H9 (cell line): ENCODE measurements around the gene USP17L22. TPM values are rescaled to one million over a fixed set of nuclear protein-coding genes. Genes with fewer than 3 reads are reported as not detected.
"Not testable (repeated sequence)": the region's sequence is repeated elsewhere in the genome, so short reads cannot be mapped to it uniquely, and the experiment has no call there.

Source experiments
- DNase-seq: peaks from one replicate; pipeline ENCODE4 v3.0.0-alpha.2; 2017
- H2AFZ ChIP-seq: one replicate; pipeline ENCODE4 v1.6.1; 2013; ENCODE audit warnings: mild to moderate bottlenecking, low read length, control low read depth, moderate library complexity
- H2AK5ac ChIP-seq: 2 replicates; pipeline ENCODE4 v1.6.1; 2013; ENCODE audit warnings: low read length, control low read depth, mixed read lengths; ENCODE audit not compliant: insufficient read length
- H2BK120ac ChIP-seq: one replicate; pipeline ENCODE4 v1.6.1; 2013; ENCODE audit warnings: low read depth, mild to moderate bottlenecking, low read length, control low read depth, inconsistent platforms; ENCODE audit not compliant: poor library complexity, severe bottlenecking
- H2BK12ac ChIP-seq: 2 replicates; pipeline ENCODE4 v1.6.1; 2013; ENCODE audit warnings: low read length, control low read depth, mixed read lengths, low read depth; ENCODE audit not compliant: insufficient read length
- H2BK15ac ChIP-seq: 2 replicates; pipeline ENCODE4 v1.6.1; 2013; ENCODE audit warnings: low read depth, low read length, control low read depth
- H2BK20ac ChIP-seq: one replicate; pipeline ENCODE4 v1.6.1; 2013; ENCODE audit warnings: low read depth, mild to moderate bottlenecking, low read length, control low read depth, inconsistent platforms; ENCODE audit not compliant: poor library complexity, severe bottlenecking
- H2BK5ac ChIP-seq: 2 replicates; pipeline ENCODE4 v1.6.1; 2013; ENCODE audit warnings: low read length, control low read depth, mixed read lengths; ENCODE audit not compliant: insufficient read length
- H3K14ac ChIP-seq: 2 replicates; pipeline ENCODE4 v1.6.1; 2013; ENCODE audit warnings: low read length, control low read depth; ENCODE audit not compliant: insufficient read depth
- H3K18ac ChIP-seq: 2 replicates; pipeline ENCODE4 v1.6.1; 2013; ENCODE audit warnings: low read depth, mild to moderate bottlenecking, mixed read lengths, low read length, control low read depth; ENCODE audit not compliant: insufficient read length
- H3K23ac ChIP-seq: 2 replicates; pipeline ENCODE4 v1.6.1; 2013; ENCODE audit warnings: low read length, control low read depth, mixed read lengths, low read depth; ENCODE audit not compliant: insufficient read length
- H3K23me2 ChIP-seq: 2 replicates; pipeline ENCODE4 v1.6.1; 2013; ENCODE audit warnings: low read depth, mild to moderate bottlenecking, mixed read lengths, low read length, control low read depth; ENCODE audit not compliant: insufficient read length, poor library complexity, severe bottlenecking
- H3K27ac ChIP-seq: 2 replicates; pipeline ENCODE4 v1.5.1; 2013; ENCODE audit warnings: low read length, control low read depth, mixed read lengths, low read depth; ENCODE audit not compliant: insufficient read length
- H3K27me3 ChIP-seq: 2 replicates; pipeline ENCODE4 v1.6.1; 2013; ENCODE audit warnings: low read length, control low read depth, inconsistent platforms; ENCODE audit not compliant: insufficient read depth
- H3K4ac ChIP-seq: 2 replicates; pipeline ENCODE4 v1.6.1; 2013; ENCODE audit warnings: low read depth, mild to moderate bottlenecking, control low read depth, inconsistent platforms, low read length, moderate library complexity
- H3K4me1 ChIP-seq: 2 replicates; pipeline ENCODE4 v1.6.1; 2013; ENCODE audit warnings: low read length, control low read depth, inconsistent platforms; ENCODE audit not compliant: insufficient read depth
- H3K4me2 ChIP-seq: 2 replicates; pipeline ENCODE4 v1.6.1; 2013; ENCODE audit warnings: low read length, control low read depth, mixed read lengths; ENCODE audit not compliant: insufficient read length, insufficient read depth
- H3K56ac ChIP-seq: 2 replicates; pipeline ENCODE4 v1.6.1; 2013; ENCODE audit warnings: low read depth, mild to moderate bottlenecking, mixed read lengths, low read length, control low read depth; ENCODE audit not compliant: insufficient read length
- H3K79me1 ChIP-seq: 2 replicates; pipeline ENCODE4 v1.6.1; 2013; ENCODE audit warnings: low read depth, mild to moderate bottlenecking, moderate library complexity, low read length, control low read depth, inconsistent platforms; ENCODE audit not compliant: insufficient read depth, poor library complexity, severe bottlenecking
- H3K79me2 ChIP-seq: 2 replicates; pipeline ENCODE4 v1.6.1; 2013; ENCODE audit warnings: low read length, control low read depth, inconsistent platforms; ENCODE audit not compliant: insufficient read depth
- H3K9ac ChIP-seq: 2 replicates; pipeline ENCODE4 v1.6.1; 2013; ENCODE audit warnings: low read length, control low read depth, mixed read lengths; ENCODE audit not compliant: insufficient read length; ENCODE audit errors: extremely low read depth
- H3K9me3 ChIP-seq: one replicate; pipeline ENCODE4 v1.6.1; 2013; ENCODE audit warnings: low read depth, low read length, inconsistent platforms; ENCODE audit not compliant: control insufficient read depth
- H3T11ph ChIP-seq: one replicate; pipeline ENCODE4 v1.6.1; 2013; ENCODE audit warnings: mild to moderate bottlenecking, low read length, control low read depth, inconsistent platforms
- H4K20me1 ChIP-seq: one replicate; pipeline ENCODE4 v1.6.1; 2013; ENCODE audit not compliant: control insufficient read depth, insufficient read length, insufficient read depth
- H4K5ac ChIP-seq: 2 replicates; pipeline ENCODE4 v1.6.1; 2013; ENCODE audit warnings: low read depth, mild to moderate bottlenecking, mixed read lengths, low read length, control low read depth; ENCODE audit not compliant: insufficient read length
- H4K8ac ChIP-seq: replicated peaks from 2 replicates; pipeline ENCODE4 v1.6.1; 2013; ENCODE audit warnings: low read length, control low read depth, mixed read lengths, low read depth; ENCODE audit not compliant: insufficient read length
- H4K91ac ChIP-seq: 2 replicates; pipeline ENCODE4 v1.6.1; 2013; ENCODE audit warnings: low read depth, mild to moderate bottlenecking, moderate library complexity, mixed read lengths, low read length, control low read depth; ENCODE audit not compliant: insufficient read length
- H3K27ac Mint-ChIP-seq, 3 experiments: 2 replicates in 2 of 3; 3 replicates in 1 of 3; pipeline ENCODE4 v1.8.0; 2020 to 2021; ENCODE audit warnings: mixed read lengths in 3 of 3, mild to moderate bottlenecking in 1 of 3, moderate library complexity in 1 of 3
- H3K27me3 Mint-ChIP-seq: 2 replicates; pipeline ENCODE4 v1.8.0; 2021; ENCODE audit warnings: low read depth, mild to moderate bottlenecking, moderate library complexity, mixed read lengths
- H3K36me3 Mint-ChIP-seq, 3 experiments: 2 replicates in 2 of 3; 3 replicates in 1 of 3; pipeline ENCODE4 v1.8.0; 2020 to 2021; ENCODE audit warnings: low read depth in 3 of 3, mixed read lengths in 3 of 3; ENCODE audit not compliant: insufficient read depth in 1 of 3
- H3K4me1 Mint-ChIP-seq, 2 experiments: 2 replicates each; pipeline ENCODE4 v1.8.0; 2020; ENCODE audit warnings: mixed read lengths in 2 of 2
- H3K4me3 Mint-ChIP-seq, 2 experiments: 2 replicates in 1 of 2; 3 replicates in 1 of 2; pipeline ENCODE4 v1.8.0; 2020 to 2021; ENCODE audit warnings: mild to moderate bottlenecking in 2 of 2, mixed read lengths in 2 of 2, moderate library complexity in 1 of 2
- H3K9me3 Mint-ChIP-seq, 2 experiments: 2 replicates in 1 of 2; 3 replicates in 1 of 2; pipeline ENCODE4 v1.8.0; 2020; ENCODE audit warnings: mild to moderate bottlenecking in 2 of 2, mixed read lengths in 2 of 2, moderate library complexity in 1 of 2
- WGBS: extraction: QIAGEN DNeasy Blood & Tissue Kit; methylation state at CpG from one replicate; pipeline ENCODE4 v1.1.7; 2013; ENCODE audit warnings: missing lambda C conversion rate, low lambda C conversion rate, mixed read lengths; ENCODE audit not compliant: insufficient read length; ENCODE audit errors: extremely low coverage; 5-methylcytosine and 5-hydroxymethylcytosine counted together
- total RNA-seq: library from RNA; stranded (reverse); gene quantifications from 2 replicates; pipeline ENCODE4 v1.2.1, GENCODE V29; 2021

USP17L22 gene
- total RNA-seq, 1 experiment from 2014 or later, result not detected

DNA sequence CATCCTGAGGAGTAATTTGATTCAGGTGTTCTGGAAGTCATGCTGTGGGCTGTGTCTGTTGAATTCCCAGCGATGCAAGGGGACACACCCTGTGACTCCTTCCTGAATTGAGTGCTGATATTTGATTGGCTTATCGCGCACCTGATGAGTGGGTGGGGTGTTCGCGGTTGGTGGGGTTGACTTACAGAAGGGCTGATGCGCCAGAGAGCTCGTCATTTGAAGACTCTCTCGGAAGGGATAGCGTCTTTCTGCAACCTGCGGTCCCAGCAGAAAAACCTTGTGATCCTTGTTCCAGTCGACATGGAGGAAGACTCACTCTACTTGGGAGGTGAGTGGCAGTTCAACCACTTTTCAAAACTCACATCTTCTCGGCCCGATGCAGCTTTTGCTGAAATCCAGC, 14.3 kb upstream of the USP17L22 start, which contains the start of gene USP17L19:
USP17L19 (plus strand) TSS at position 301 of the 400 bp plus-strand sequence; CDS start at position 301, 0 bp downstream.
- not testable (repeated sequence) for H2AK5ac ChIP-seq, H3K4me2 ChIP-seq, H3K23ac ChIP-seq, H2BK15ac ChIP-seq, H3K18ac ChIP-seq, DNase-seq, H3K27ac ChIP-seq, H3K27me3 ChIP-seq, H3K4me1 ChIP-seq, H4K8ac ChIP-seq, H3K36me3 Mint-ChIP-seq, H2BK20ac ChIP-seq, H2AFZ ChIP-seq, H3K4me1 Mint-ChIP-seq, H3K23me2 ChIP-seq, H3K9me3 ChIP-seq, H4K20me1 ChIP-seq, H3K79me1 ChIP-seq, H2BK5ac ChIP-seq, H3K14ac ChIP-seq, H3K9me3 Mint-ChIP-seq, H3T11ph ChIP-seq, H3K9ac ChIP-seq, H3K79me2 ChIP-seq, H3K4me3 Mint-ChIP-seq, H3K4ac ChIP-seq, H2BK120ac ChIP-seq, H4K5ac ChIP-seq, H4K91ac ChIP-seq, H3K27me3 Mint-ChIP-seq, H3K27ac Mint-ChIP-seq, H2BK12ac ChIP-seq, H3K56ac ChIP-seq
- WGBS, result no CpG with 5 or more reads among the region's 13 CpGs

DNA sequence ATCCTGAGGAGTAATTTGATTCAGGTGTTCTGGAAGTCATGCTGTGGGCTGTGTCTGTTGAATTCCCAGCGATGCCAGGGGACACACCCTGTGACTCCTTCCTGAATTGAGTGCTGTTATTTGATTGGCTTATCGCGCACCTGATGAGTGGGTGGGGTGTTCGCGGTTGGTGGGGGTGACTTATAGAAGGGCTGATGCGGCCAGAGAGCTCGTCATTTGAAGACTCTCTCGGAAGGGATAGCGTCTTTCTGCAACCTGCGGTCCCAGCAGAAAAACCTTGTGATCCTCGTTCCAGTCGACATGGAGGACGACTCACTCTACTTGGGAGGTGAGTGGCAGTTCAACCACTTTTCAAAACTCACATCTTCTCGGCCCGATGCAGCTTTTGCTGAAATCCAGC, 9.6 kb upstream of the USP17L22 start, which contains the start of gene USP17L20:
USP17L20 (plus strand) TSS at position 301 of the 400 bp plus-strand sequence; CDS start at position 301, 0 bp downstream.
- H3K27ac Mint-ChIP-seq, H3T11ph ChIP-seq, H3K4ac ChIP-seq, H3K79me1 ChIP-seq, H3K9me3 Mint-ChIP-seq, H3K23ac ChIP-seq, H2BK120ac ChIP-seq, H3K23me2 ChIP-seq, H4K5ac ChIP-seq, H4K20me1 ChIP-seq, H3K9ac ChIP-seq, H3K9me3 ChIP-seq, H4K91ac ChIP-seq, H3K27me3 Mint-ChIP-seq, H3K4me1 Mint-ChIP-seq, H2BK5ac ChIP-seq, H3K18ac ChIP-seq, H3K27me3 ChIP-seq, H2AFZ ChIP-seq, H3K36me3 Mint-ChIP-seq, H2BK15ac ChIP-seq, DNase-seq, H3K4me3 Mint-ChIP-seq, H3K27ac ChIP-seq, H3K56ac ChIP-seq, H3K4me1 ChIP-seq, H2BK20ac ChIP-seq, H3K4me2 ChIP-seq, H3K79me2 ChIP-seq, H2BK12ac ChIP-seq, H4K8ac ChIP-seq, H2AK5ac ChIP-seq, H3K14ac ChIP-seq: not testable (repeated sequence)
- no CpG with 5 or more reads among the region's 15 CpGs for WGBS
